ENCODE measurements around the gene MAD1L1.

MAD1L1 gene

GRCh38 chr7:2157473-2158279 is 75.1 kb downstream of the MAD1L1 start:
- no peaks in the 10 kb centered on the region for H3K4me1 ChIP-seq (ENCODE audit: control insufficient read depth in 1 of 2, insufficient read depth in 1 of 2, low read depth in 1 of 2, low read length in 1 of 2)
- no peaks in the 10 kb centered on the region for H3K36me3 ChIP-seq
- H3K27ac ChIP-seq, result no peak overlapping the region
- H3K9me3 ChIP-seq, result no peaks in the 10 kb centered on the region
- H3K4me3 ChIP-seq (ENCODE audit: low read depth in 1 of 2, low read length in 1 of 2), result no peak overlapping the region
- no peaks in the 10 kb centered on the region for H3K27me3 ChIP-seq
- TF ChIP-seq CTCF (IDR thresholded peaks at IDR 0.05), result no peak

GRCh38 chr7:2156756-2157472 is 75.8 kb downstream of the MAD1L1 start:
- TF ChIP-seq CTCF (IDR thresholded peaks at IDR 0.05), result no peak
- no peaks in the 10 kb centered on the region for H3K27me3 ChIP-seq
- no peak overlapping the region for H3K27ac ChIP-seq
- H3K4me1 ChIP-seq (ENCODE audit: control insufficient read depth in 1 of 2, insufficient read depth in 1 of 2, low read depth in 1 of 2, low read length in 1 of 2), result no peaks in the 10 kb centered on the region
- no peak overlapping the region for H3K4me3 ChIP-seq (ENCODE audit: low read depth in 1 of 2, low read length in 1 of 2)
- no peaks in the 10 kb centered on the region for H3K36me3 ChIP-seq
- no peaks in the 10 kb centered on the region for H3K9me3 ChIP-seq

- Histone ChIP-seq H3K36me3 (no peaks in the 10 kb centered on the region), H3K4me1 (ENCODE audit: control insufficient read depth in 1 of 2, insufficient read depth in 1 of 2, low read depth in 1 of 2, low read length in 1 of 2) (no peaks in the 10 kb centered on the region), H3K27ac (no peak overlapping the region), H3K4me3 (ENCODE audit: low read depth in 1 of 2, low read length in 1 of 2) (no peak overlapping the region), H3K27me3 (no peaks in the 10 kb centered on the region), H3K9me3 (no peaks in the 10 kb centered on the region)
- no peak for TF ChIP-seq CTCF (IDR thresholded peaks at IDR 0.05)
These were observed 77.9 kb downstream of the MAD1L1 start for GRCh38 chr7:2154831-2155230.

GRCh38 chr7:2154121-2154520 is 78.6 kb downstream of the MAD1L1 start:
- TF ChIP-seq CTCF (IDR thresholded peaks at IDR 0.05), result no peak
- no peaks in the 10 kb centered on the region for H3K4me1 ChIP-seq (ENCODE audit: control insufficient read depth in 1 of 2, insufficient read depth in 1 of 2, low read depth in 1 of 2, low read length in 1 of 2)
- no peaks in the 10 kb centered on the region for H3K27me3 ChIP-seq
- H3K27ac ChIP-seq, result no peak overlapping the region
- H3K9me3 ChIP-seq, result no peaks in the 10 kb centered on the region
- H3K36me3 ChIP-seq, result peaks cover under 1% of the 10 kb centered on the region
- H3K4me3 ChIP-seq (ENCODE audit: low read depth in 1 of 2, low read length in 1 of 2), result no peak overlapping the region

- H3K9me3 ChIP-seq, result no peaks in the 10 kb centered on the region
- peaks cover 14% of the 10 kb centered on the region for H3K36me3 ChIP-seq
- no peak overlapping the region for H3K27ac ChIP-seq
- no peak overlapping the region for H3K4me3 ChIP-seq (ENCODE audit: low read depth in 1 of 2, low read length in 1 of 2)
- H3K27me3 ChIP-seq, result no peaks in the 10 kb centered on the region
- no peaks in the 10 kb centered on the region for H3K4me1 ChIP-seq (ENCODE audit: control insufficient read depth in 1 of 2, insufficient read depth in 1 of 2, low read depth in 1 of 2, low read length in 1 of 2)
- no peak for TF ChIP-seq CTCF (IDR thresholded peaks at IDR 0.05)
These were observed 80.1 kb downstream of the MAD1L1 start for GRCh38 chr7:2152646-2153045.
